Small intestine (tissue), 7 donors: ENCODE measurements around the gene NETO2. TPM values are rescaled to one million over a fixed set of nuclear protein-coding genes. Genes with fewer than 3 reads are reported as not detected.
A peak's percentile ranks its signal among the peaks of the same experiment; 100 is the strongest.

ENCODE experiments used
- DNase-seq, 2 donors: peaks; one replicate each; pipeline versions ENCODE4 v3.0.0 to v3.0.0-alpha.2; 2013
- FAIRE-seq: peaks from 2 replicates; lab custom pipeline; 2012; peaks lifted over from hg19 to GRCh38; lab: Jason Lieb, UNC
- H3K27ac ChIP-seq, 3 donors: one replicate each; pipeline ENCODE4 v1.5.1; 2013; ENCODE audit warnings: low read length in 2 of 3, mild to moderate bottlenecking in 2 of 3, control low read depth in 1 of 3, inconsistent platforms in 1 of 3, low read depth in 1 of 3, moderate library complexity in 1 of 3
- H3K27me3 ChIP-seq, 3 donors: one replicate each; pipeline ENCODE4 v1.6.1; 2013; ENCODE audit warnings: low read length in 3 of 3, inconsistent platforms in 1 of 3; ENCODE audit not compliant: control insufficient read depth in 3 of 3, insufficient read depth in 3 of 3
- H3K36me3 ChIP-seq, 3 donors: one replicate each; pipeline ENCODE4 v1.6.1; 2013; ENCODE audit warnings: low read length in 3 of 3, inconsistent platforms in 1 of 3, low read depth in 1 of 3, mild to moderate bottlenecking in 1 of 3, moderate library complexity in 1 of 3; ENCODE audit not compliant: control insufficient read depth in 3 of 3, insufficient read depth in 2 of 3
- H3K4me1 ChIP-seq, 3 donors: one replicate each; pipeline ENCODE4 v1.6.1; 2013; ENCODE audit warnings: low read length in 2 of 3, inconsistent platforms in 1 of 3, low read depth in 1 of 3, mild to moderate bottlenecking in 1 of 3, moderate library complexity in 1 of 3; ENCODE audit not compliant: control insufficient read depth in 3 of 3, insufficient read depth in 2 of 3
- H3K4me3 ChIP-seq, 3 donors: one replicate each; pipeline ENCODE4 v1.5.1; 2013; ENCODE audit warnings: low read length in 3 of 3, control low read depth in 1 of 3, inconsistent platforms in 1 of 3, low read depth in 1 of 3, mild to moderate bottlenecking in 1 of 3, moderate library complexity in 1 of 3
- H3K9me3 ChIP-seq, 2 donors: one replicate each; pipeline ENCODE4 v1.6.1; 2013; ENCODE audit warnings: low read depth in 1 of 2, low read length in 1 of 2; ENCODE audit not compliant: control insufficient read depth in 2 of 2, insufficient read depth in 1 of 2
- WGBS, 3 donors: extraction: QIAGEN DNeasy Blood & Tissue Kit; methylation state at CpG; one replicate each; pipeline ENCODE4 v1.1.7; 2013; 5-methylcytosine and 5-hydroxymethylcytosine counted together
- polyA plus RNA-seq, 4 donors: library from polyadenylated mRNA; stranded (reverse) in 3 of 4; unstranded in 1 of 4; fragments of 200-250 nt in 3 of 4; fragments of 120-200 nt in 1 of 4; gene quantifications; one replicate each; pipeline versions ENCODE4 v1.2.1 to v1.2.3, GENCODE V29; 2013
- donor health status: healthy with polysubstance abuse.
- donor health status: control.
- donor health status: control.
- donor health status: Bipolar disorder and iron deficiency.
- donor health status: healthy.

NETO2 gene
- polyA plus RNA-seq, 4 donors: 0.45 to 2.8 (median 1.5) TPM

GRCh38 chr16:47082099-47082865, 61.5 kb downstream of the NETO2 start:
- Histone ChIP-seq H3K36me3 (no peaks in the 10 kb centered on the region), H3K27me3 (no peaks in the 10 kb centered on the region), H3K27ac (no peak overlapping the region), H3K4me1 (no peaks in the 10 kb centered on the region), H3K9me3 (no peaks in the 10 kb centered on the region), H3K4me3 (no peak overlapping the region)
- DNase-seq (no peak), FAIRE-seq (no peak)
- 89 to 99% (median 95%) methylated on average over 2 of the region's 2 CpGs for WGBS, 3 donors

GRCh38 chr16:47081115-47081514, 62.6 kb downstream of the NETO2 start:
- no peaks in the 10 kb centered on the region for H3K27me3 ChIP-seq
- 86 to 95% (median 90%) methylated on average over 1 of the region's 1 CpG for WGBS, 3 donors
- H3K27ac ChIP-seq: no peak overlapping the region
- no peaks in the 10 kb centered on the region for H3K36me3 ChIP-seq
- no peaks in the 10 kb centered on the region for H3K4me1 ChIP-seq
- no peak overlapping the region for H3K4me3 ChIP-seq
- H3K9me3 ChIP-seq: no peaks in the 10 kb centered on the region
- DNase-seq (no peak), FAIRE-seq (peak; percentile 61)

GRCh38 chr16:47079860-47080259, 63.9 kb downstream of the NETO2 start:
- FAIRE-seq (no peak), DNase-seq (no peak)
- H3K36me3 ChIP-seq: no peaks in the 10 kb centered on the region
- no peaks in the 10 kb centered on the region for H3K4me1 ChIP-seq
- H3K27ac ChIP-seq: no peak overlapping the region
- no peaks in the 10 kb centered on the region for H3K9me3 ChIP-seq
- 76 to 82% (median 79%) methylated on average over 5 of the region's 5 CpGs for WGBS, 3 donors
- H3K27me3 ChIP-seq: no peaks in the 10 kb centered on the region
- no peak overlapping the region for H3K4me3 ChIP-seq

GRCh38 chr16:47073223-47074155, 70.3 kb downstream of the NETO2 start:
- no peaks in the 10 kb centered on the region for H3K36me3 ChIP-seq
- no peak overlapping the region for H3K27ac ChIP-seq
- no peak overlapping the region for H3K4me3 ChIP-seq
- no peaks in the 10 kb centered on the region for H3K4me1 ChIP-seq
- FAIRE-seq: no peak
- H3K27me3 ChIP-seq: no peaks in the 10 kb centered on the region
- peak in 1 of 2 donors; percentile 13 for DNase-seq
- 39 to 63% (median 49%) methylated on average over 6 of the region's 6 CpGs for WGBS, 3 donors
- H3K9me3 ChIP-seq: no peaks in the 10 kb centered on the region

GRCh38 chr16:47072158-47072557, 71.6 kb downstream of the NETO2 start:
- FAIRE-seq (no peak), DNase-seq (no peak)
- Histone ChIP-seq H3K27ac (no peak overlapping the region), H3K9me3 (no peaks in the 10 kb centered on the region), H3K27me3 (no peaks in the 10 kb centered on the region), H3K36me3 (no peaks in the 10 kb centered on the region), H3K4me1 (no peaks in the 10 kb centered on the region), H3K4me3 (no peak overlapping the region)
- WGBS, 3 donors: 90 to 91% (median 90%) methylated on average over 2 of the region's 2 CpGs

GRCh38 chr16:47069841-47070584, 73.7 kb downstream of the NETO2 start:
- Histone ChIP-seq H3K27ac (no peak overlapping the region), H3K9me3 (no peaks in the 10 kb centered on the region), H3K27me3 (no peaks in the 10 kb centered on the region), H3K36me3 (no peaks in the 10 kb centered on the region), H3K4me1 (no peaks in the 10 kb centered on the region), H3K4me3 (no peak overlapping the region)
- FAIRE-seq (no peak), DNase-seq (no peak)
- 92 to 97% (median 96%) methylated on average over 11 of the region's 11 CpGs for WGBS, 3 donors

GRCh38 chr16:47069313-47069712, 74.4 kb downstream of the NETO2 start:
- Histone ChIP-seq H3K9me3 (no peaks in the 10 kb centered on the region), H3K4me1 (no peaks in the 10 kb centered on the region), H3K36me3 (no peaks in the 10 kb centered on the region), H3K27me3 (no peaks in the 10 kb centered on the region), H3K4me3 (no peak overlapping the region), H3K27ac (no peak overlapping the region)
- WGBS, 3 donors: 10 to 42% (median 12%) methylated on average over 1 of the region's 1 CpG
- DNase-seq: peak in 1 of 2 donors; percentile 5
- no peak for FAIRE-seq

- no peaks in the 10 kb centered on the region for H3K9me3 ChIP-seq
- 93 to 95% (median 94%) methylated on average over 5 of the region's 5 CpGs for WGBS, 3 donors
- no peak for FAIRE-seq
- no peaks in the 10 kb centered on the region for H3K27me3 ChIP-seq
- H3K4me3 ChIP-seq: no peak overlapping the region
- no peaks in the 10 kb centered on the region for H3K36me3 ChIP-seq
- DNase-seq: no peak
- H3K27ac ChIP-seq: no peak overlapping the region
- H3K4me1 ChIP-seq: no peaks in the 10 kb centered on the region
These were observed 76.5 kb downstream of the NETO2 start for GRCh38 chr16:47067203-47067602.
